ENCODE measurements around the gene GPER1. TPM values are rescaled to one million over a fixed set of nuclear protein-coding genes. Genes with fewer than 3 reads are reported as not detected.

Gene GPER1
- total and polyA plus RNA-seq, 2 experiments from 2014 or later: 0.89 TPM; not detected in 1

GRCh38 chr7:1093916-1094508, 6.1 kb downstream of the GPER1 start (continued):
- TF ChIP-seq, protein P1, sequence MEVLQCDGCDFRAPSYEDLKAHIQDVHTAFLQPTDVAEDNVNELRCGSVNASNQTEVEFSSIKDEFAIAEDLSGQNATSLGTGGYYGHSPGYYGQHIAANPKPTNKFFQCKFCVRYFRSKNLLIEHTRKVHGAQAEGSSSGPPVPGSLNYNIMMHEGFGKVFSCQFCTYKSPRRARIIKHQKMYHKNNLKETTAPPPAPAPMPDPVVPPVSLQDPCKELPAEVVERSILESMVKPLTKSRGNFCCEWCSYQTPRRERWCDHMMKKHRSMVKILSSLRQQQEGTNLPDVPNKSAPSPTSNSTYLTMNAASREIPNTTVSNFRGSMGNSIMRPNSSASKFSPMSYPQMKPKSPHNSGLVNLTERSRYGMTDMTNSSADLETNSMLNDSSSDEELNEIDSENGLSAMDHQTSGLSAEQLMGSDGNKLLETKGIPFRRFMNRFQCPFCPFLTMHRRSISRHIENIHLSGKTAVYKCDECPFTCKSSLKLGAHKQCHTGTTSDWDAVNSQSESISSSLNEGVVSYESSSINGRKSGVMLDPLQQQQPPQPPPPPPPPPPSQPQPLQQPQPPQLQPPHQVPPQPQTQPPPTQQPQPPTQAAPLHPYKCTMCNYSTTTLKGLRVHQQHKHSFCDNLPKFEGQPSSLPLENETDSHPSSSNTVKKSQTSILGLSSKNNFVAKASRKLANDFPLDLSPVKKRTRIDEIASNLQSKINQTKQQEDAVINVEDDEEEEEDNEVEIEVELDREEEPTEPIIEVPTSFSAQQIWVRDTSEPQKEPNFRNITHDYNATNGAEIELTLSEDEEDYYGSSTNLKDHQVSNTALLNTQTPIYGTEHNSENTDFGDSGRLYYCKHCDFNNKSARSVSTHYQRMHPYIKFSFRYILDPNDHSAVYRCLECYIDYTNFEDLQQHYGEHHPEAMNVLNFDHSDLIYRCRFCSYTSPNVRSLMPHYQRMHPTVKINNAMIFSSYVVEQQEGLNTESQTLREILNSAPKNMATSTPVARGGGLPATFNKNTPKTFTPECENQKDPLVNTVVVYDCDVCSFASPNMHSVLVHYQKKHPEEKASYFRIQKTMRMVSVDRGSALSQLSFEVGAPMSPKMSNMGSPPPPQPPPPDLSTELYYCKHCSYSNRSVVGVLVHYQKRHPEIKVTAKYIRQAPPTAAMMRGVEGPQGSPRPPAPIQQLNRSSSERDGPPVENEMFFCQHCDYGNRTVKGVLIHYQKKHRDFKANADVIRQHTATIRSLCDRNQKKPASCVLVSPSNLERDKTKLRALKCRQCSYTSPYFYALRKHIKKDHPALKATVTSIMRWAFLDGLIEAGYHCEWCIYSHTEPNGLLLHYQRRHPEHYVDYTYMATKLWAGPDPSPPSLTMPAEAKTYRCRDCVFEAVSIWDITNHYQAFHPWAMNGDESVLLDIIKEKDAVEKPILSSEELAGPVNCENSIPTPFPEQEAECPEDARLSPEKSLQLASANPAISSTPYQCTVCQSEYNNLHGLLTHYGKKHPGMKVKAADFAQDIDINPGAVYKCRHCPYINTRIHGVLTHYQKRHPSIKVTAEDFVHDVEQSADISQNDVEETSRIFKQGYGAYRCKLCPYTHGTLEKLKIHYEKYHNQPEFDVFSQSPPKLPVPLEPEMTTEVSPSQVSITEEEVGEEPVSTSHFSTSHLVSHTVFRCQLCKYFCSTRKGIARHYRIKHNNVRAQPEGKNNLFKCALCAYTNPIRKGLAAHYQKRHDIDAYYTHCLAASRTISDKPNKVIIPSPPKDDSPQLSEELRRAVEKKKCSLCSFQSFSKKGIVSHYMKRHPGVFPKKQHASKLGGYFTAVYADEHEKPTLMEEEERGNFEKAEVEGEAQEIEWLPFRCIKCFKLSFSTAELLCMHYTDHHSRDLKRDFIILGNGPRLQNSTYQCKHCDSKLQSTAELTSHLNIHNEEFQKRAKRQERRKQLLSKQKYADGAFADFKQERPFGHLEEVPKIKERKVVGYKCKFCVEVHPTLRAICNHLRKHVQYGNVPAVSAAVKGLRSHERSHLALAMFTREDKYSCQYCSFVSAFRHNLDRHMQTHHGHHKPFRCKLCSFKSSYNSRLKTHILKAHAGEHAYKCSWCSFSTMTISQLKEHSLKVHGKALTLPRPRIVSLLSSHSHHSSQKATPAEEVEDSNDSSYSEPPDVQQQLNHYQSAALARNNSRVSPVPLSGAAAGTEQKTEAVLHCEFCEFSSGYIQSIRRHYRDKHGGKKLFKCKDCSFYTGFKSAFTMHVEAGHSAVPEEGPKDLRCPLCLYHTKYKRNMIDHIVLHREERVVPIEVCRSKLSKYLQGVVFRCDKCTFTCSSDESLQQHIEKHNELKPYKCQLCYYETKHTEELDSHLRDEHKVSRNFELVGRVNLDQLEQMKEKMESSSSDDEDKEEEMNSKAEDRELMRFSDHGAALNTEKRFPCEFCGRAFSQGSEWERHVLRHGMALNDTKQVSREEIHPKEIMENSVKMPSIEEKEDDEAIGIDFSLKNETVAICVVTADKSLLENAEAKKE (CRISPR knock-in tag; IDR thresholded peaks at IDR 0.05): no peak
- TF ChIP-seq EZH2 (IDR thresholded peaks at IDR 0.05; ENCODE audit: low read depth, unreplicated experiment) (no peak), NANOG (IDR thresholded peaks at IDR 0.05; ENCODE audit: borderline replicate concordance) (no peak), EZH2phosphoT487 (IDR thresholded peaks at IDR 0.05; ENCODE audit: unreplicated experiment) (no peak), JUNB (IDR thresholded peaks at IDR 0.05; ENCODE audit: unreplicated experiment) (no peak), ZNF331 (CRISPR knock-in tag; IDR thresholded peaks at IDR 0.05; ENCODE audit: low read depth) (no peak), CTCF (conservative IDR thresholded peaks at IDR 0.05; ENCODE audit: low read depth in 2 of 2) (no peak), ZNF114 (CRISPR knock-in tag; IDR thresholded peaks at IDR 0.05) (no peak)
